Endothelial cell of umbilical vein (primary cell): ENCODE data around the gene ME3. TPM values are rescaled to one million over a fixed set of nuclear protein-coding genes. Genes with fewer than 3 reads are reported as not detected.

Source experiments
- BruUV-seq: library from RNA; stranded (reverse); fragments of 400-500 nt; replicated peaks from 2 replicates; lab custom pipeline; 2021; lab: Mats Ljungman, UMichigan
- CTCF ChIA-PET: fragments of 300-600, 350-600 bp; sonication (Branson Sonifier 250); formaldehyde crosslinking; loops from one replicate; lab custom pipeline; 2021; ENCODE audit warnings: antibody characterized with exemption, inconsistent platforms; lab: Charles Lee
- POLR2A ChIA-PET: fragments of 300-600, 350-600 bp; sonication (Branson Sonifier 250); formaldehyde crosslinking; loops from one replicate; lab custom pipeline; 2021; ENCODE audit warnings: antibody characterized with exemption, inconsistent platforms; lab: Charles Lee
- DNase-seq: peaks from one replicate; pipeline ENCODE4 v3.0.0-alpha.2; 2011; ENCODE audit warnings: low read depth, low spot score
- FAIRE-seq: peaks from 2 replicates; lab custom pipeline; 2011; peaks lifted over from hg19 to GRCh38; lab: Jason Lieb, UNC
- H2AFZ ChIP-seq: 2 replicates; pipeline ENCODE4 v1.6.0; 2012; ENCODE audit warnings: low read depth, low read length, control low read depth, inconsistent platforms
- H3K27ac ChIP-seq: 2 replicates; pipeline ENCODE4 v1.5.1; 2011; ENCODE audit warnings: low read depth, mild to moderate bottlenecking, control low read depth, low read length, moderate library complexity; ENCODE audit not compliant: insufficient read depth
- H3K27me3 ChIP-seq, 2 experiments: 2 replicates each; pipeline versions ENCODE4 v1.6.0 to v1.6.1; 2011; ENCODE audit warnings: low read length in 2 of 2, mixed read lengths in 1 of 2; ENCODE audit not compliant: control insufficient read depth in 2 of 2, insufficient read depth in 2 of 2
- H3K36me3 ChIP-seq, 2 experiments: 2 replicates in 1 of 2; 3 replicates in 1 of 2; pipeline ENCODE4 v1.5.1; 2011; ENCODE audit warnings: low read length in 2 of 2, mild to moderate bottlenecking in 1 of 2, moderate library complexity in 1 of 2; ENCODE audit not compliant: control insufficient read depth in 2 of 2, insufficient read depth in 2 of 2; ENCODE audit errors: extremely low read depth in 1 of 2
- H3K4me1 ChIP-seq: 3 replicates; pipeline ENCODE4 v1.5.1; 2011; ENCODE audit warnings: mild to moderate bottlenecking, low read length; ENCODE audit not compliant: control insufficient read depth, insufficient read depth; ENCODE audit errors: extremely low read depth
- H3K4me2 ChIP-seq: 2 replicates; pipeline ENCODE4 v1.6.1; 2011; ENCODE audit warnings: low read length, control low read depth, mixed read lengths; ENCODE audit not compliant: insufficient read depth
- H3K4me3 ChIP-seq, 3 experiments: fragments of 200-600 bp in 1 of 3; sonication (generic), shearing (Covaris generic) in 1 of 3; replicated peaks in 1 of 3; 2 replicates each; pipeline ENCODE4 v1.5.1; 2011 to 2016; ENCODE audit warnings: control low read depth in 3 of 3, low read length in 3 of 3, mild to moderate bottlenecking in 2 of 3, inconsistent platforms in 1 of 3, low read depth in 1 of 3, moderate library complexity in 1 of 3; ENCODE audit not compliant: insufficient read depth in 1 of 3
- H3K79me2 ChIP-seq: 2 replicates; pipeline ENCODE4 v1.6.0; 2012; ENCODE audit warnings: low read length, inconsistent platforms; ENCODE audit not compliant: control insufficient read depth, insufficient read depth
- H3K9ac ChIP-seq: replicated peaks from 2 replicates; pipeline ENCODE3; 2011; ENCODE audit warnings: low read length, control low read depth; ENCODE audit not compliant: insufficient read depth; ENCODE audit errors: extremely low read depth
- H3K9me1 ChIP-seq: replicated peaks from 3 replicates; pipeline ENCODE4 v1.6.0; 2011; ENCODE audit warnings: mild to moderate bottlenecking, low read length; ENCODE audit not compliant: control insufficient read depth, insufficient read depth; ENCODE audit errors: extremely low read depth
- H3K9me3 ChIP-seq: replicated peaks from 2 replicates; pipeline ENCODE4 v1.5.1; 2012; ENCODE audit warnings: low read length, inconsistent platforms; ENCODE audit not compliant: control insufficient read depth, insufficient read depth
- H4K20me1 ChIP-seq: replicated peaks from 2 replicates; pipeline ENCODE3; 2011; ENCODE audit warnings: mild to moderate bottlenecking, low read length; ENCODE audit not compliant: control insufficient read depth, insufficient read depth; ENCODE audit errors: extremely low read depth
- EZH2 ChIP-seq: IDR thresholded peaks from 2 replicates; pipeline ENCODE4 v1.6.1; 2012; ENCODE audit warnings: borderline replicate concordance, low read depth, mild to moderate bottlenecking, moderate library complexity, low read length, inconsistent platforms; ENCODE audit not compliant: severe bottlenecking
- FOS ChIP-seq: IDR thresholded peaks from 2 replicates; pipeline ENCODE4 v1.6.1; 2011; ENCODE audit warnings: mild to moderate bottlenecking, low read length, moderate library complexity, borderline replicate concordance; ENCODE audit not compliant: insufficient read depth
- GATA2 ChIP-seq: IDR thresholded peaks from 2 replicates; pipeline ENCODE4 v1.7.0; 2011; ENCODE audit warnings: low read depth, mild to moderate bottlenecking, moderate library complexity, mixed read lengths, low read length; ENCODE audit not compliant: insufficient read length, insufficient read depth
- JUN ChIP-seq: IDR thresholded peaks from 2 replicates; pipeline ENCODE4 v1.6.1; 2011; ENCODE audit warnings: borderline replicate concordance, low read depth; ENCODE audit not compliant: insufficient read length, insufficient read depth
- MYC ChIP-seq: IDR thresholded peaks from one replicate; pipeline ENCODE4 v1.6.1; 2011; ENCODE audit warnings: mild to moderate bottlenecking, low read depth, low read length
- POLR2A ChIP-seq: IDR thresholded peaks from 2 replicates; pipeline ENCODE4 v1.6.1; 2012; ENCODE audit warnings: low read depth, mild to moderate bottlenecking, control low read depth, low read length
- POLR2AphosphoS5 ChIP-seq: IDR thresholded peaks from 2 replicates; pipeline ENCODE4 v1.6.1; 2012; ENCODE audit warnings: low read depth, mild to moderate bottlenecking, control low read depth, low read length, moderate library complexity; ENCODE audit not compliant: insufficient read depth
- dilution Hi-C: fragments of 300-500 bp; cut with MboI; formaldehyde crosslinking; loops from one replicate; pipeline ENCODE4 v1.15.0; 2019; ENCODE audit warnings: low sequenced_read_pairs; ENCODE audit not compliant: extremely low pct_ligation_motif_present
- intact Hi-C: fragments of 100-400 bp; cut with micrococcal nuclease; formaldehyde crosslinking; loops from one replicate; pipeline ENCODE4 v1.10.0; 2022
- polyA plus RNA-seq, 4 experiments: library from polyadenylated mRNA; depleted of rRNA in 3 of 4; stranded (reverse) in 3 of 4; unstranded in 1 of 4; fragments of >200 nt; gene quantifications; 2 replicates each; pipeline versions ENCODE4 v1.2.1 to v1.2.3, GENCODE V29; 2011 to 2012; ENCODE audit warnings: missing spikeins in 1 of 4
- total RNA-seq: library from RNA; stranded (reverse); gene quantifications from 2 replicates; pipeline ENCODE4 v1.2.3, GENCODE V29; 2021
- TF ChIP-seq, protein P1 (sequence below): IDR thresholded peaks from 2 replicates; pipeline ENCODE4 v1.6.1; 2011; ENCODE audit not compliant: insufficient read depth, insufficient read length
- TF ChIP-seq, protein P2 (sequence below), 2 donors: IDR thresholded peaks; 1 replicate in 1 of 2; 2 replicates in 1 of 2; pipeline ENCODE4 v1.5.1; 2011; ENCODE audit warnings: low read length in 2 of 2, mild to moderate bottlenecking in 2 of 2, moderate library complexity in 2 of 2, control low read depth in 1 of 2, inconsistent platforms in 1 of 2, low read depth in 1 of 2; ENCODE audit not compliant: insufficient read depth in 1 of 2; ENCODE audit errors: extremely low read depth in 1 of 2

Gene ME3
- total and polyA plus RNA-seq, 2 donors (not counting 3 experiments of a cell fraction or from before 2014, with no cell fraction given), result 26.9 to 30.4 TPM

DNA sequence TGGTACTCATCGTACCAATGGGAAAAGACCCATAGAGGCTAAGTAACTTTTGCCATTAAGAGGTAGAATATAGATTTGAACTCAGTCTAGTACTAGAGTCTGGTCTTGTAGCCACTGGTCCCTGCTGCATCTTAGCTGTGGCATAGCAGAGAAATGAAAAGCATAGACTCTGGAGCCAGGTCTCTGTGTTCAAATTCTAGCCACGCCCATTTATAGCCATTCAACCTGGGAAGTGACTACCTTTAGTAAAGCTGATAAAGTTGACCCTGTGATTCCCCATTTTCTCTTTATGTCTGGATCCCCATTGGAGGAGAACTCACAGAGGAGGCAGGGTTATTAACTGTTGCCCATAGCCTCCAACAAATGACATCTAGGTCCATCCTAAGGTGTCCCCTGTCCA, 113.6 kb downstream of the ME3 start:
- H3K4me2 ChIP-seq, result no peak overlapping the region
- no peaks in the 10 kb centered on the region for H4K20me1 ChIP-seq
- no peaks in the 10 kb centered on the region for H3K9me1 ChIP-seq
- H3K4me1 ChIP-seq, result peaks cover 16% of the 10 kb centered on the region
- no peak overlapping the region for H3K4me3 ChIP-seq
- no peaks in the 10 kb centered on the region for H3K9me3 ChIP-seq
- no peak overlapping the region for H2AFZ ChIP-seq
- intact Hi-C loops, result loop anchor here (2.0 kb wide), 1 partner anchor 74 kb away; no protein-coding TSS in a partner anchor
- no peaks in the 10 kb centered on the region for H3K79me2 ChIP-seq
- H3K27me3 ChIP-seq, result no peaks in the 10 kb centered on the region
- BruUV-seq, result no TSS peak
- H3K36me3 ChIP-seq, result no peaks in the 10 kb centered on the region
- ChIA-PET POLR2A (interaction anchor here (1.1 to 1.4 kb wide), 2 partner anchors 7 to 10 kb away, joined by 3 to 4 read pairs; no protein-coding TSS in a partner anchor), CTCF (interaction anchor here (0.9 to 2.9 kb wide), 10 partner anchors 8 to 75 kb away, joined by 3 to 12 read pairs (median 3); no protein-coding TSS in a partner anchor)
- H3K27ac ChIP-seq, result peak overlapping the region; percentile 44
- DNase-seq, result no peak
- peak overlapping the region; percentile 0 for H3K9ac ChIP-seq
- TF ChIP-seq FOS (no peak), EZH2 (no peak), GATA2 (no peak), MYC (no peak), JUN (no peak), POLR2A (no peak), POLR2AphosphoS5 (no peak)
- TF ChIP-seq, protein P1, sequence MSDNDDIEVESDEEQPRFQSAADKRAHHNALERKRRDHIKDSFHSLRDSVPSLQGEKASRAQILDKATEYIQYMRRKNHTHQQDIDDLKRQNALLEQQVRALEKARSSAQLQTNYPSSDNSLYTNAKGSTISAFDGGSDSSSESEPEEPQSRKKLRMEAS, result no peak
- TF ChIP-seq, protein P2, sequence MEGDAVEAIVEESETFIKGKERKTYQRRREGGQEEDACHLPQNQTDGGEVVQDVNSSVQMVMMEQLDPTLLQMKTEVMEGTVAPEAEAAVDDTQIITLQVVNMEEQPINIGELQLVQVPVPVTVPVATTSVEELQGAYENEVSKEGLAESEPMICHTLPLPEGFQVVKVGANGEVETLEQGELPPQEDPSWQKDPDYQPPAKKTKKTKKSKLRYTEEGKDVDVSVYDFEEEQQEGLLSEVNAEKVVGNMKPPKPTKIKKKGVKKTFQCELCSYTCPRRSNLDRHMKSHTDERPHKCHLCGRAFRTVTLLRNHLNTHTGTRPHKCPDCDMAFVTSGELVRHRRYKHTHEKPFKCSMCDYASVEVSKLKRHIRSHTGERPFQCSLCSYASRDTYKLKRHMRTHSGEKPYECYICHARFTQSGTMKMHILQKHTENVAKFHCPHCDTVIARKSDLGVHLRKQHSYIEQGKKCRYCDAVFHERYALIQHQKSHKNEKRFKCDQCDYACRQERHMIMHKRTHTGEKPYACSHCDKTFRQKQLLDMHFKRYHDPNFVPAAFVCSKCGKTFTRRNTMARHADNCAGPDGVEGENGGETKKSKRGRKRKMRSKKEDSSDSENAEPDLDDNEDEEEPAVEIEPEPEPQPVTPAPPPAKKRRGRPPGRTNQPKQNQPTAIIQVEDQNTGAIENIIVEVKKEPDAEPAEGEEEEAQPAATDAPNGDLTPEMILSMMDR (IDR thresholded peaks at IDR 0.05; ENCODE audit: extremely low read depth in 1 of 2, insufficient read depth in 1 of 2, low read depth in 1 of 2, low read length in 2 of 2), result no peak
- dilution Hi-C loops, result no loop called here
- peak; percentile 28 for FAIRE-seq
